IMR-90 (cell line): ENCODE measurements around the gene USP10.

Experiments used
- CHD1 ChIP-seq: IDR thresholded peaks from 2 replicates; pipeline ENCODE4 v1.6.1; 2012; ENCODE audit warnings: low read depth, low read length, improper control_type of control experiment
- CTCF ChIP-seq: conservative IDR thresholded peaks from 2 replicates; pipeline ENCODE4 v1.5.1; 2012; ENCODE audit warnings: mild to moderate bottlenecking, low read depth, low read length, improper control_type of control experiment
- FOS ChIP-seq: fragments of 150-350 bp; IDR thresholded peaks from 2 replicates; pipeline ENCODE4 v1.6.1; 2016; ENCODE audit warnings: low read depth, low read length
- POLR2A ChIP-seq: IDR thresholded peaks from 2 replicates; pipeline ENCODE4 v1.6.1; 2012; ENCODE audit warnings: mild to moderate bottlenecking, low read depth, low read length
- RCOR1 ChIP-seq: IDR thresholded peaks from 2 replicates; pipeline ENCODE4 v1.6.1; 2012; ENCODE audit warnings: mild to moderate bottlenecking, low read length, improper control_type of control experiment; ENCODE audit not compliant: insufficient replicate concordance
- RFX5 ChIP-seq: IDR thresholded peaks from 2 replicates; pipeline ENCODE4 v1.8.0; 2012; ENCODE audit warnings: low read depth, mild to moderate bottlenecking, low read length, moderate library complexity

GRCh38 chr16:84709609-84710008, 9.8 kb downstream of the USP10 start:
- no peak for TF ChIP-seq CTCF
- no peak for TF ChIP-seq FOS
- no peak for TF ChIP-seq POLR2A
- TF ChIP-seq RCOR1: no peak
- no peak for TF ChIP-seq CHD1
- TF ChIP-seq RFX5: no peak
